ENCODE measurements around the gene DKC1.

DKC1 gene

DNA sequence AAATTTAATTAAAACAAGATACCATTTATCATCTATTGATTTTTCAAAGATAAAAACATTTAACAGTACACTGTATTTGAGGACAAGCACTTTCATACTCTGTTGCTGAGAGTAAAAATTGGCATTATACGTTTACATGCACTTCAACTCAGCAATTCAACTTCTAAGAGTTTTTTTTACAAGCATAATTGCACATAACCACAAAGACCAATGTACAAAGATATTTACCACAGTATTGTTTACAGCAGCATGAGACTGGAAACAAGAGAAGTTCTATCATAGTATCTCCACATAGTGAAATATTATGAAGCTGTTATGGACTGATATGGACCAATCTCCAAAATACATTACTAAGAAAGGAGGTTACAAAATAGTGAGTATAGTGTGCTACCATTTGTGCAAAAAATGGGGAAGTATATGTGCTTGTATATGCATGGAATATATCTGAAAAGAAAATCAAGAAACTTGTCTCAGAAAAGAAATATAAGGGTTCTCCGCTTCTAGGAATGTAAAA, 22.7 kb upstream of the DKC1 start:
- no peak overlapping the region for H3K4me3 ChIP-seq (ENCODE audit: low read length)

DNA sequence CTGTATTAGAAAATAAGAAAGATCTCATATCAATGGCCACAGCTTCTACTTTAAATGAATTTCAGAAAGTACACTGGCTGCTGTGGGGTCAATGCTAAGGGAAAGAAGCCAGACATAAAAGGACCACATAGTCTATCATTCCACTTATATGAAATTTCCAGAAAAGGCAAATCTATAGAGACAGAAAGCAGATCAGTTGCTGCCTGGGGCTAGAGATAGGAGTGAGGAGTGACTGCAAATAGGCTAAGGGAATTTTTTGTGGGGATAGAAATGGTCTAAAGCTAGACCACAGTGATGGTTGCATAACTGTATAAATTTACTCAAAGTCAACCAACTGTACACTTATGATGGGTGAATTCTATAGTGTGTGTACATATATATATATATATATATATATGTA, 20.1 kb upstream of the DKC1 start:
- H3K4me3 ChIP-seq (ENCODE audit: low read length) = no peak overlapping the region
- H3K9ac ChIP-seq (ENCODE audit: low read length) = no peak overlapping the region
- H3K9me3 ChIP-seq (ENCODE audit: control insufficient read depth, low read length) = no peaks in the 10 kb centered on the region
- H3K36me3 ChIP-seq (ENCODE audit: control insufficient read depth, insufficient read depth, low read length) = no peaks in the 10 kb centered on the region
- no peaks in the 10 kb centered on the region for H3K27me3 ChIP-seq (ENCODE audit: control insufficient read depth, insufficient read depth, low read length)
- no peaks in the 10 kb centered on the region for H3K4me1 ChIP-seq (ENCODE audit: control insufficient read depth, insufficient read depth, low read length)

More for the DNA sequence above, 22.7 kb upstream of the DKC1 start:
- no peaks in the 10 kb centered on the region for H3K27me3 ChIP-seq (ENCODE audit: control insufficient read depth, insufficient read depth, low read length)
- no peaks in the 10 kb centered on the region for H3K4me1 ChIP-seq (ENCODE audit: control insufficient read depth, insufficient read depth, low read length)
- no peak overlapping the region for H3K9ac ChIP-seq (ENCODE audit: low read length)
- H3K36me3 ChIP-seq (ENCODE audit: control insufficient read depth, insufficient read depth, low read length) = no peaks in the 10 kb centered on the region
- H3K9me3 ChIP-seq (ENCODE audit: control insufficient read depth, low read length) = no peaks in the 10 kb centered on the region

DNA sequence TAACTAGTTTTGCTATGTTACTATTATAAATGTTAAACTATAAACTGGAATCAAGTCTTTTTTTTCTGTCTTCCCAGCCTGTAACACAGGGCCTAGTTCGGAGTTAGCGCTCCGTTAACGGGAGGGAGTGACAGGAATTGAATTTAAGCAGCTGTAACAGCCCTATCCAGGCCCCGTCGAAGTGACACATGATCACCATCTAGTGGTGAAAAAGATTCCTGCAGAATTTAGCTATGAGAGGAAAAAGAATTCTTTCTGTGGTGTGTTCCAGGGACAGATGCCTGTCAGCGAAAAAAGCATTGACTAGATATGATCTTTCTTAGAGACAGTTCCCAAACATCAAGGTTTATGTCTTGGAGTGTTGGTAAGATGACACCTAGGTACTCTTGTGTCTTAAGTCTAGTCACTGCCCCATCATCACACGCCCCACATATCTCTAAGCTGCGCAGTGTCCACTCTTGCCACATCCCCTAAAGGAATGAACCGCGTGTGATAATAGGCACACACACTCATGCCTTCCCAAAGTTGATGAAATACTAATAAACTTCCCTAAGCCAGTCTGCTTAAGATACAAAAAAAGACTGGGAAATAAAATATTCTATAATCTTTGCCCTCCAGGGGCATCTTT, 13.8 kb upstream of the DKC1 start:
- Histone ChIP-seq H3K9ac (ENCODE audit: low read length) (no peak overlapping the region), H3K9me3 (ENCODE audit: control insufficient read depth, low read length) (no peaks in the 10 kb centered on the region), H3K4me3 (ENCODE audit: low read length) (no peak overlapping the region), H3K27me3 (ENCODE audit: control insufficient read depth, insufficient read depth, low read length) (peaks cover 32% of the 10 kb centered on the region), H3K36me3 (ENCODE audit: control insufficient read depth, insufficient read depth, low read length) (no peaks in the 10 kb centered on the region), H3K4me1 (ENCODE audit: control insufficient read depth, insufficient read depth, low read length) (peaks cover 11% of the 10 kb centered on the region)

DNA sequence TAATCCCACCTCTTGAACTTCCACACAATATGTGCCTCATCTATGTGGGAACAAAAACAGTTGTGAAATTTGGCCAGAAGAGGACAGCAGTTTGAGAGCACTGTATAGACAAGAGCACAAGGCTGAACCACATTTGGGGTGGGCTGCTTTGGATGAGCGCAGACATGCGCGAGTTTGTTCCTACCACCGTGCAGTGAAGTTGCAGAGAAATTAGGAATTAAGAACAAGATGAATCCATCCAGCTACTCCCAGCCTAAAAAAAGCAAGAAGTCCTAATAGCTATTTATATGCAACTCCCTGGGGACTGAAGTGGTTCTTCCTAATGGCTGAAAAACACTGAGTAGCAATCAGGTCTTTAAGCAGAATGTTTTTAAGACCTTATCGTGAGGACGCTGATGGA, 12.8 kb upstream of the DKC1 start:
- H3K36me3 ChIP-seq (ENCODE audit: control insufficient read depth, insufficient read depth, low read length) = no peaks in the 10 kb centered on the region
- peaks cover 32% of the 10 kb centered on the region for H3K27me3 ChIP-seq (ENCODE audit: control insufficient read depth, insufficient read depth, low read length)
- H3K9me3 ChIP-seq (ENCODE audit: control insufficient read depth, low read length) = no peaks in the 10 kb centered on the region
- H3K4me1 ChIP-seq (ENCODE audit: control insufficient read depth, insufficient read depth, low read length) = peaks cover 11% of the 10 kb centered on the region
- H3K4me3 ChIP-seq (ENCODE audit: low read length) = no peak overlapping the region
- no peak overlapping the region for H3K9ac ChIP-seq (ENCODE audit: low read length)

DNA sequence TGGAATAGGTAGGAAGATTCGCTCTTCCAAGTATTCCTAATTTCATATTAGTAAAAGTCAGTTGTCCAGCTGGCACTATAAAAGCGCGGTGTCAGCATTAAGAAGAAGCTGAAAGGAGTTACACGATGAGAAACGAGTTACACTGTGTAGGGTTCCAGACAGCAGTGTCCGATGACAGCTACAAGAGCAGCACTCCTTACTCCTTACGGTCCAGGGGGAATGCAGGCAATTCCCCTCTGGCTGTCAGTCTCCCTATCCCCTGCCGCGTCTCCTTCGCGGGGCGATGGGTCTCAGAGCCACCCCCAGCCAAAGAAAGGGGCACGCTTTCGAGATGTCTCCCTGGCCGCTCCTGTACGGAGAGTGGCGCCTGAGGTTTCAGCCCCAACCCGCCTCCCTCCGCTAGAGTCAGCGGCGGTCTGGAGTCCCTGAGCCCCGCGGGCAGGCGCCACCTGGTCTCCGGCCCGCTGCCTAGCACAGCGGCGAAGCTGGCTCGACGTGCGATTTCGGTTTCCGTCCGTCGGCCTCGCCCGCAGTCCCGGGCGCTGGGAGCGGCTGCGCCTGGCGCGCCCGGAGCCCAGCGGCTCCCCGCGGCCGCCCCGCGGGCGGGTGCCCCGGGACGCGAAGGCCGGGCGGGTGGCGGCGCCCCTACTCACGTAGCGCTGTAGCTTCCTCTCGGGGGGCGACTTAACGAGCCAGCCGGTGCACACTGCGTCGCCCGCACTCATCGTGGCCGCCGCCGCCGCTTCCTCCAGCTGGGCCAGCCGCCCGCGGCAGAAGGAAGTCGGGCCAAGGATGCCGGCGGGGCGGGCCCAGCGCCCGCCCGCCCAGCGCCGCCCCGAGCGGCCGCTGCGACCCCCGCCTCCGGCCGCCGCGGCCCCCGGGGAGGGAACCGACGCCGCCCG, 12.1 kb upstream of the DKC1 start, which contains the start of gene GAB3:
GAB3 (minus strand) TSS at position 777 of the 902 bp plus-strand sequence; CDS start at position 725, 52 bp downstream.
- Histone ChIP-seq H3K4me1 (ENCODE audit: control insufficient read depth, insufficient read depth, low read length) (peaks cover 11% of the 10 kb centered on the region), H3K27me3 (ENCODE audit: control insufficient read depth, insufficient read depth, low read length) (peaks cover 32% of the 10 kb centered on the region), H3K4me3 (ENCODE audit: low read length) (peak within 1 kb of the TSS; percentile 31), H3K9me3 (ENCODE audit: control insufficient read depth, low read length) (no peaks in the 10 kb centered on the region), H3K9ac (ENCODE audit: low read length) (peak within 1 kb of the TSS; percentile 39), H3K36me3 (ENCODE audit: control insufficient read depth, insufficient read depth, low read length) (no peaks in the 10 kb centered on the region)

DNA sequence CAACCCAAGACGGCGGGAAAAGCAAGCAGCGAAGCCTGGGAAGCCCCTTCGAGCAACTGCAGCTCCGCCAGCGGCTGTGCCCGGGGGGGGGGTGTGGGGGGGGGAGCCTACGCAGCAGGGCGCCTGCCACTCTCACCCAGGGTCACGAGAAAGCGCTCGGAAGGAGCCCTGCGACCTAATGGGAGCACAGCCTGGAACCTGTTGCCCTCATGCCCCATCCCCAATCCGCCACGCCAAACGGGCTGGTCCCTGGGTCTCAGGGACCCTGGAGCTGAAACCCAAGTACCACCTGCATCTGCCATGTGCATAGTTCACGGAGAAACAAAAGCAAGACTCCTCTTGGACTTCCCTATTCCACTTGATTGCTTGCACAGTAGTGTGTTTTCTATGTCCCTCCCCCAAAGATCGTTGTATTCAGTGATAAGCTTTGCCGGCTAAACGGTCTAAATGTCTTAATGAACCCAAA, 11.4 kb upstream of the DKC1 start:
- no peak overlapping the region for H3K9ac ChIP-seq (ENCODE audit: low read length)
- H3K27me3 ChIP-seq (ENCODE audit: control insufficient read depth, insufficient read depth, low read length) = peaks cover 32% of the 10 kb centered on the region
- H3K4me1 ChIP-seq (ENCODE audit: control insufficient read depth, insufficient read depth, low read length) = peaks cover 11% of the 10 kb centered on the region
- no peak overlapping the region for H3K4me3 ChIP-seq (ENCODE audit: low read length)
- H3K9me3 ChIP-seq (ENCODE audit: control insufficient read depth, low read length) = no peaks in the 10 kb centered on the region
- no peaks in the 10 kb centered on the region for H3K36me3 ChIP-seq (ENCODE audit: control insufficient read depth, insufficient read depth, low read length)

DNA sequence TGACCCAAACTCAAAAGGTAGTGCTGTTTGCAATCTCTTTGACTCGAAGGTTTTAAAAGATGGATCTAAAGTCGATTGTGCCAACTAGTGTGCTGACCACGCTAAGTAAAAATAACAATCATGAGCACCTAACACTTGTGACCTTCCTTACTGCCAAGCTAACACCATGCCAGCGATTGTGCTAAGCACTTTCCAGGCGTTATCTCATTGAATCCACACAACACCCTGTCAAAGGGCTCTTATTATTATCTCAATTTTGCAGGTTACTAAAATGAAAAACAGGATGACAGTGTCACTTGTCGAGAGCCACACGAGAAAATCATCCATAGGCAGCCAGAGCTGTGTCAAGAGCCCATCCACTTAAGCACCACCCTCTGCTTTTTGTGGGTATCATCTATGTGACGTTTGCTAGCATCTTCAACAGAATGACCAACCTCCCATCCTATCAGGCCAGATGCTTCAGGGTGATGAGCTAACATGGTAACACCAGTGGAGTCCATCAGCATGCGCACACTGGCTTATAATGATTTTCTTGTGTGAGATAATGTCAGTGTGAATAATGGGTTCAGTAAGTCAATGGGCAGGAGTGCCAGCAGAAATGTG, 10.9 kb upstream of the DKC1 start:
- H3K4me1 ChIP-seq (ENCODE audit: control insufficient read depth, insufficient read depth, low read length) = peaks cover 11% of the 10 kb centered on the region
- H3K4me3 ChIP-seq (ENCODE audit: low read length) = no peak overlapping the region
- no peak overlapping the region for H3K9ac ChIP-seq (ENCODE audit: low read length)
- no peaks in the 10 kb centered on the region for H3K9me3 ChIP-seq (ENCODE audit: control insufficient read depth, low read length)
- no peaks in the 10 kb centered on the region for H3K36me3 ChIP-seq (ENCODE audit: control insufficient read depth, insufficient read depth, low read length)
- H3K27me3 ChIP-seq (ENCODE audit: control insufficient read depth, insufficient read depth, low read length) = peaks cover 32% of the 10 kb centered on the region

DNA sequence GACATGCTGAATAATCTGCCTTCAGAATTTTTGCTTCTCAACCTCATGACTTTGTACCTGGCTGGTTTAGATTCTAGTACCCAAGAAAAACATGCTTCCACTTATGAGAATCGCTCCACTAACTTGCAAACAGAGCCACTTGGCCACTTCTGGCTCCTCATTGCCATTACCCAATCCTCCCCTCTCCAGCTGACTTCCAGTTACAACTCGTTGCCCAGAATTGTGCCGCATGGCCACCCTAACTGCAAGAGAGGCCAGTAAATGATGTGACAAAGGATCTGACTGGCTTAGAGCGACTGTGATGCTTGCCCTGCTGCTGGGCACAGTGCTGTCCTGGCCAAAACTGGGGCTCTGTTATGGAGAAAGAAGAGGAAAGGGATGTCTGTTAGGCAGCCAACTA, 4.0 kb upstream of the DKC1 start:
- no peak overlapping the region for H3K9ac ChIP-seq (ENCODE audit: low read length)
- no peaks in the 10 kb centered on the region for H3K27me3 ChIP-seq (ENCODE audit: control insufficient read depth, insufficient read depth, low read length)
- H3K9me3 ChIP-seq (ENCODE audit: control insufficient read depth, low read length) = no peaks in the 10 kb centered on the region
- no peaks in the 10 kb centered on the region for H3K36me3 ChIP-seq (ENCODE audit: control insufficient read depth, insufficient read depth, low read length)
- H3K4me3 ChIP-seq (ENCODE audit: low read length) = no peak overlapping the region
- no peaks in the 10 kb centered on the region for H3K4me1 ChIP-seq (ENCODE audit: control insufficient read depth, insufficient read depth, low read length)

DNA sequence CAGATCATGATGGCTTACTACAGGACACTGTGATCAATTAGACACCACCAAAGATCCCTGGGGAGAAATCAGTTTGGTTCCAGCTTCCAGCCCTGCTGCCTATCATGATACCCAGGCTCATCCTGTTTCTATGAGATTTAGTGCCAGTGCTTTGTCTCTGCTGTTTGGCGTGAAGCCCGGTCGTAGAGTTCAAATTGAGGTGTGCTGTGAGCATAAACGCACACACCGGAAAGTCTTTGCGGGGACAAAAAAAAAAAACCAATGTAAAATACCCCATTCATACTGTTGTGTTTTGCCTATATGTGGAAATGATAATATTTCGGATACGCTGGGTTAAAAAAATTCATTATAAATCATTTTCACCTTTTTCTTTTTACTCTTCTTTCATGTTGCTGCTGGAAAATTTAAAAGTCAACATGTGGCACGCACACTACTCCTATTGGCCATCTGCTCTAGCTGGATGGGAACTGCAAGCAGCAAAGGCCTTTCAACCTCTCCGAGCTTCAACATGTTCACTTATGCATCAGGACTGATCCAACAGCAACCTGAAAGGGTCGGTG, 607 bp upstream of the DKC1 start:
- H3K9me3 ChIP-seq (ENCODE audit: control insufficient read depth, low read length) = no peaks in the 10 kb centered on the region
- H3K4me1 ChIP-seq (ENCODE audit: control insufficient read depth, insufficient read depth, low read length) = no peaks in the 10 kb centered on the region
- H3K4me3 ChIP-seq (ENCODE audit: low read length) = no peak overlapping the region
- no peaks in the 10 kb centered on the region for H3K36me3 ChIP-seq (ENCODE audit: control insufficient read depth, insufficient read depth, low read length)
- no peaks in the 10 kb centered on the region for H3K27me3 ChIP-seq (ENCODE audit: control insufficient read depth, insufficient read depth, low read length)
- peak overlapping the region; percentile 47 for H3K9ac ChIP-seq (ENCODE audit: low read length)

DNA sequence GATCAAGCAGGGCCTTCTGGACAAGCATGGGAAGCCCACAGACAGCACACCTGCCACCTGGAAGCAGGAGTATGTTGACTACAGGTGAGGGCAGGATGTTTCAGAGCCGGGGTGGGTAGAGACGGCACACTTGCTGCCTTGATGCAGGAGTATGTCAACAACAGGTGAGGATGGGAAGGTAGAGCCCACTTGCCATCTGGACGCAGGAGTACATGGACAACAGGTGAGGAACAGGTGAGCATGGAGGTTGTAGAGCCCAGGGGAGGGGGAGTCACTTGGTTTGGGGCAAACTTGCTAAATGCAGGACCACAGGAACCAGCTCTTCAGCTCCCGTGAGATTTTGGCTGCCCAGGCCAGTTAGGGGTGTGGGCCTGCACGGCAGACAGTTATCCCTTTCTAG, 12.0 kb downstream of the DKC1 start:
- Histone ChIP-seq H3K36me3 (ENCODE audit: control insufficient read depth, insufficient read depth, low read length) (peaks cover 5% of the 10 kb centered on the region), H3K4me1 (ENCODE audit: control insufficient read depth, insufficient read depth, low read length) (no peaks in the 10 kb centered on the region), H3K27me3 (ENCODE audit: control insufficient read depth, insufficient read depth, low read length) (no peaks in the 10 kb centered on the region), H3K4me3 (ENCODE audit: low read length) (no peak overlapping the region), H3K9me3 (ENCODE audit: control insufficient read depth, low read length) (no peaks in the 10 kb centered on the region), H3K9ac (ENCODE audit: low read length) (no peak overlapping the region)

DNA sequence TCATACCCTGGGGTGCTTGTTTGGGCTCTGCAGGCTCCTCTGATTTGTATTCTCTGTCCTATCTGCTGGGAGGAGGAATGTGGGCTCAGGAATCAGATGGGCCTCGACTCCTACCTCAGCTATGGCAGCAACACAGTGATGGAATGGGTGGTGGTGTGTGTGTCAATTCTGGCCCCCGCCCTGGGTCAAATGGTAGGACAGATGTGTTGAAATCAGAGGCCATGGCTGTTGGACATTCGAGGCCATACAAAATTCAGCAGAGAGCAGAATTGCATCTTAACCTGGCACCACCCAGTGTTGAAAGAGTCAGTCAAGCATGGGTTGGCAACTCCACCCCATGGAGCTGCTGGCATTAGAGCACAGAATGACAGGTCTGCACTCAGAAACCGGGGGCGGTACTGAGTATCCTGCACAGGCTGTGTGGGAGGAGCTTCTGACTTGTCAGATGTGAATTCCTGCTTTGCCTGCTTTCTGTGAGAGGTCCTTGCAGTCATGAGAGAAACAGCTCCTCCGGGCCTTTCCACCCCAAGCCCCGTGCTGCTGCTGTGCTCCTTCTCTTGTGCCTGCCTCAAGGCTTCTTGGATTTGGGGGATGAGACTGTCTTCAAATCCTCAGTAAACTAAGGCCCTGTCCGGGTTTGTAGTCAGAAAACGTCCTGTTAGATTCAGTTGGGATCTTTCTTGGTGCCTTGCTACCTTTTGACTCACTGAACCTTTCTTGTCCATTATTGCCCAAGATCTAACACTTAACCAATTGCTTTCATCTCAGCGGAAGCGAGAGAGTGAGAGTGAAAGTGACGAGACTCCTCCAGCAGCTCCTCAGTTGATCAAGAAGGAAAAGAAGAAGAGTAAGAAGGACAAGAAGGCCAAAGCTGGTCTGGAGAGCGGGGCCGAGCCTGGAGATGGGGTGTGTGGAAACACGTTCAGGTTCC, 13.0 kb downstream of the DKC1 start:
- no peaks in the 10 kb centered on the region for H3K4me1 ChIP-seq (ENCODE audit: control insufficient read depth, insufficient read depth, low read length)
- H3K36me3 ChIP-seq (ENCODE audit: control insufficient read depth, insufficient read depth, low read length) = peaks cover 5% of the 10 kb centered on the region
- no peaks in the 10 kb centered on the region for H3K9me3 ChIP-seq (ENCODE audit: control insufficient read depth, low read length)
- no peak overlapping the region for H3K4me3 ChIP-seq (ENCODE audit: low read length)
- no peaks in the 10 kb centered on the region for H3K27me3 ChIP-seq (ENCODE audit: control insufficient read depth, insufficient read depth, low read length)
- no peak overlapping the region for H3K9ac ChIP-seq (ENCODE audit: low read length)

Measured in mucosa of stomach (tissue), 1 donor.